HG03378 (cell line): ENCODE data around the gene NDUFB2.
"Not testable (repeated sequence)": the region's sequence is repeated elsewhere in the genome, so short reads cannot be mapped to it uniquely, and the experiment has no call there.

ENCODE experiments used
- ATAC-seq: cut with Tn5 transposase; IDR thresholded peaks from one replicate; pipeline ENCODE4 v1.9.1; 2021; ENCODE audit warnings: mild to moderate bottlenecking, moderate library complexity; ENCODE audit not compliant: unreplicated experiment

The NDUFB2 gene

GRCh38 chr7:140672382-140673062 is 24.0 kb upstream of the NDUFB2 start, which contains the start of gene ADCK2:
Gene ADCK2 (plus strand): TSS chr7:140672945. CDS start chr7:140673331, 386 bp downstream.
- ATAC-seq = peak; percentile 10

GRCh38 chr7:140673063-140673773 is 23.3 kb upstream of the NDUFB2 start:
- ATAC-seq = peak; percentile 33

DNA sequence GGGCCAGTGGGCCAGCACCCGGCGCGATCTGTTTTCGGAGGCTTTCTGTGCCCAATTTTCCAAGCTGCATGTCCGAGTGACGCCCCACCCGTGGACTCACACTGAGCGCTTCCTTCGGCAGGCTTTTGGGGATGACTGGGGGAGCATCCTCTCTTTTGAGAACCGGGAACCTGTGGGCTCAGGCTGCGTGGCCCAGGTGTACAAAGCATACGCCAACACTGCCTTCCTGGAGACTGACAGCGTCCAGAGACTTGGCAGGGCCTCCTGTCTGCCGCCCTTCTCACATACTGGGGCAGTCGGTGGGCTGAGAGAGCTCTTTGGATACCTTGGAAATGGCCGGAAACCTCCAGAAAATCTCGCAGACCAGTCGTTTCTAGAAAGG is 22.7 kb upstream of the NDUFB2 start:
- no peak for ATAC-seq

GRCh38 chr7:140674356-140674800 is 22.1 kb upstream of the NDUFB2 start:
- no peak for ATAC-seq

GRCh38 chr7:140674899-140675701 is 21.4 kb upstream of the NDUFB2 start:
- no peak for ATAC-seq

DNA sequence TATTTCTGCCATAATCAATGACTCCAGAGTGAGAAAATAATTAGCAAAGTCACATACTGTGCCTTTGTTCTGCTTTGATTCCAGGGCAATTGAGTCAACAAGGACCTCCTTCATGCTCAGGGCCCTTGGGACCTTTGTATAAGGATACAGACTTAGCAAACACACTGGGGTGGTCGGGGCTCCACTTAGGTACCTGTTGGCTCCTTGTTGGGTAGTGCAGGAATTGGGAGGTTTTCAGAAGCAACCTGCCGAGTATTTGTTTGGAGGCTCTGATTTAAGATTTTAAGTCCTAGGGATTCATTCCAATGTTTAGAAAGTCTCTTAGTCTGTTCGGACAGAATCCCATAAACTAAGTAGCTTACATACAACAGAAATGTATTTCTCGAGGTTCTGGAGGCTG is 20.8 kb upstream of the NDUFB2 start:
- ATAC-seq = no peak

DNA sequence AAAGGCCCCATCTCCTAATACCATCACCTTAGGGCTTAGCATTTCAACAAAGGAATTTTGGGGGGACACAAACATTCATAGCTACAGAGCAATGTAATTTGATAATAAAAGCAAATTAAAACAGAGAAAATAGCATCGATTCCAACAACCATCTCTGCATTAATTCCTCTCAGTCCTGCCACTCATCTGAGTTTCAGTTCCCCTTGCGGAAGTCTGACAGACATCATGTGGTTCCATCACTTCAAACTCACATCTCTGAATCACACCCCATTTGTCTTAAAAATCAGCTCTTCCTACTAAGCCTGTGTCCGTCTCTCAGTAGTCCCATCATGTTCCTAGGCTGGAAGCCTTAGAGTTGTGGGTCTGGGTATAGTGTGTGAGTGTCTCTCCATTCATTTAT is 20.2 kb upstream of the NDUFB2 start:
- ATAC-seq = peak; percentile 75

- not testable (repeated sequence) for ATAC-seq
Observed at GRCh38 chr7:140676956-140677355, 19.6 kb upstream of the NDUFB2 start.

GRCh38 chr7:140677496-140677895 is 19.0 kb upstream of the NDUFB2 start:
- ATAC-seq = no peak

DNA sequence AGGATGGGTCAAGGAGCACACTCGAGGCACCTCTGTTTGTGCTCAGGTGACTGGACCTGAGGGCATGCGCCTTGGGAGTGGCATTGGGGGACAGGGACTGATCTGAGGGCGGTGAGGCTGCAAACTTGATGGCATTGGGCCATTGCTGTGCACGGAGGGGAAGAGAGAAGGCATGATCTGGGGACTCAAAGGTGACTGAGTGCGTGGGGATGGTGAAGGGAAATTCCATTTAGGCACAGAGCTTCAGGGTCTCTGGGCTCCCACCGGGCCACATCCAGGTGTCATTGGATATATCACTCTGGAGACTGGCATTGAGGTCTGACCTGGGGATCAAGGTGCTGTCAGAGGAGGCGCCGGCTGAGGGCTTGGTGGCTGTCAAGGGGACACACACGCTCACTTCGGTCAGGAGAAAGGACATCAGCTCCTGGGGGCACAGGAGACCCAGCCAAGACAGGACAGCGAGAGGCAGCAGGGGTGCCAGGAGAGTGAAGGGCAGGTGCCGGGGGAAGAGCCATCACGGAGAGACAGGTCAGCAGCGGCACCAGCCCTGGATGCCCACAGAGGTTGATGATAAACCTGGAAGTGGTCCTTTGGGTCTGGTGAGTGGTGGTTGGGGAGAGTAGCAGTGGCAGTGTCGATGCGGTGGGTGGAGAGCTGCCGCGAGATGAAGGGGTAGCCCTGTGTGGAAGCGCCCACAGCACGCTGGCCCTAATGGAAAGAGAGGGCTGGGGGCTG is 18.3 kb upstream of the NDUFB2 start:
- ATAC-seq = no peak

- no peak for ATAC-seq
Observed at GRCh38 chr7:140678816-140679130, 17.7 kb upstream of the NDUFB2 start.

DNA sequence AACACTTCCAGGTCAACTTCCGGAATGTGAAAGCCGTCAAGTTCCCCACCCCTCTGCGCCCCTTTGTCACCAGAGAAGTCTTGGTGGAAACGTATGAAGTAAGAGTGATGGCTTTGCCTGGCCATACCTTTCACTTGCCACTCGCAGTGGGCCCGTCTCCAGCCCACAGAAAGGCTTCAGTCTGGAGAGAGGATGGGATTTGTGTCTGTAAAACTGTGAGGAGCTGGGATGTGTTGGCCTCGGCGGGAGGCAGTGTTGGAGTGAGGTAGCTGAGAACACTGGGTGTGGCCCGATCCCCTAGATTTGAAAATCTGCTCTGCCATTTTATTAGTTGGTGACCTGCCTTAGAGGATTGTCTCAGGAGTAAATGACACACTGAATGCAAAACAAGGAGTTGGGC is 17.3 kb upstream of the NDUFB2 start:
- no peak for ATAC-seq

DNA sequence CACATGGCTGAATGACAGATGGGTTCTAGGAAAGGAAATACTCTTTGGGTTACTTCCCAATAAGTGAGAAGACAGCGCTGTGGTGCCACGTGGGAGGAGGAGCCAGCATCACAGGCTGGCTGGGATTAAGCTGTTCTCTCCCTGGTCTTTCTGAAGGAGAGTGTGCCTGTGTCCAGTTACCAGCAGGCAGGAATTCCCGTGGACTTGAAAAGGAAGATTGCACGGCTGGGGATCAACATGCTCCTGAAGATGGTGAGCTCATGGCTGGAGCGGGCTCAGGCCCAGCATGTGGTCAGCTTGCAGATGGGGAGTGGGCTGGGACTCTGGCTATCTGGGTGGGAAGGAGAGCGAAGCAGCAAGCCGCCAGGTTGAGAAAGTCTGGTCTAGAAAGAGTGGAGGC is 15.6 kb upstream of the NDUFB2 start:
- no peak for ATAC-seq

DNA sequence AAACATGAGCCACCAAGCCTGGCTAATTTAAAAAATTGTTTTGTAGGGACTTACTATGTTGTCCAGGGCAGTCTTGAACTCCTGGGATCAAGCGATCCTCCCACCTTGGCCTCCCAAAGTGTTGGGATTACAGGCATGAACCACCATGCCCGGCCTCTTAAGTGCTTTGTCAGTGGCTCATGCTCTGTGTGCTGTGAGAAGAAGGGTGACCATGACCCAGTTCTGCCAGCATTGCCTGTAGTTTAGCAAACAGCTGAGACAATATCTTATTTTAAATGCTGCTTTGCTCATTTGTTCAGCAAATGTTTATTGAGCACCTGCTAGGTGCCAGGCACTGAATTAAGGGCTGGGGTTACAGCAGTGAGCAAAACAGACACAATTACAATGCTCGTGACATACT is 14.7 kb upstream of the NDUFB2 start:
- no peak for ATAC-seq

- ATAC-seq = no peak
Observed at GRCh38 chr7:140683657-140684056, 12.9 kb upstream of the NDUFB2 start.

DNA sequence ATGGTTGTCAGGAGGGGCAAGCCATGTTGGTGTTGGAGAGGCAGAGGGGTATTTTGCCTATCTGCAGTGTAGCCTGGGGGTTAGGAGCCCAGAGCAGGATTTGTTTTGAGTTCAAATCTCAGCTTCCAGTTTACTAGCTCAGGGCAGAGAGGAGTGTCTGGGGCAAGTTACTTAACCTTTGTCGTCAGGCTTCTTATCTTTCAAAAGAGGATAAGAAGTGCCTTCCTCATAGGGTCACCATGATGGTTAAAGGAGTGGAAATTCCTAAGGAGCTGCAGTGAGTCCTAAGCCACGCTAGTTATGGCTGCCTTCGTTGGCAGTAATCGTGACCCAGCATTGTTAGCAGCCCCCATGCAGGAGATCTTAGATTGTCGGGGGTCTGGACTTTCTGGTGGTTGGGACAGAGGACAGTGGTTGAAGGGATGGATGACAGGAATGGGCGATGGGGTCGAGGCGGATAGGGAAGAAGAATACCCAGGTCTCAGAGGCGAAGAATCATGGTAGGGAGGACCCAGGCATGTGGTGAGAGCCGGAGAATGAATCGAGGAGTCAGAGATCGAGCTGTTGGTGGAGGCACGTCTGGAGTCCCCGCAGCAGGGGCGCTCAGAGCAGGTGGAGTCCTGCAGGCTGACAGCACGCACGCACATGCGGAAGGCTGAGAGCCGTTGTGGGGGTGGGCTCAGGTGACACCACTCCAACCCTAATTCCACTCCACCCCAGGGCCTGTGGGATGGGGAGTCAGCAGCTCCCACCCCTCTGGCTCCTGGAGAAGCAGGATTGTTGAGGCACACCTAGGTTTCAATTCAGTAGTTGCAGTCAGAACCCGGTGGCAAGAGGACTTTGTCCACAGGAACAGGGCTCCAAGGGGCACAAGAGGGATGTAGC is 12.2 kb upstream of the NDUFB2 start:
- ATAC-seq = no peak

DNA sequence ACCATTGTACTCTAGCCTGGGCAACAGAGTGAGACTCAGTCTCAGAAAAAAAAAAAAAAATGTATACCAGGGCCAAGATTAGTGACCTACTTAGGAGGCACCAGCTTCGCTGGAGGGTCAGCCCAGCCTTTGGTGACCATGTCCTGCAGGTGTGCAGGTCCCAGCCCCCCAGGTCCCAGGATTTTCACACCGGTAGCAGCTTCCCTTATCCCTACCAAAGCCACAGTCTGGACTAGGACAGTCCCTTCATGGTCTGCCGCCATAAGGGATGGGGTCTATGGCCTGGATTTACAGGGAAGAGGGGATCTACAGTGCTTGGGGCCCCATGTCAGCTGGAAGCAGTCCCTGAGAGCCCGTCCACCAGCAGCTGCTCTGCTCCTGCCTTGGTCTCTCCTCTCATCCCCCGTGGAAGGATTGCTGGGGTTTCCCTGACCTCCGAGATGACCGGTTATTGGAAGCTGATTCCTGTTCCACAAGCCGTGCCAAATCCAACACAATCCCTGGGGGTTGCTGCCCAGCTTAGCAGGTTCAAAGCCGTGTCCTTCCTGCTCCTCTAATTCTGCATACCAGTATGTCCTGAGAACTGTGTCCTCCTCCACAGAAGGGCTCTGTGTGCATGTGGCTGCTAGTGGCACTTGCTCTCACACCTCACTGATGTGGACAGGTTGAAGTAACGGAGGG is 11.0 kb upstream of the NDUFB2 start:
- no peak for ATAC-seq

DNA sequence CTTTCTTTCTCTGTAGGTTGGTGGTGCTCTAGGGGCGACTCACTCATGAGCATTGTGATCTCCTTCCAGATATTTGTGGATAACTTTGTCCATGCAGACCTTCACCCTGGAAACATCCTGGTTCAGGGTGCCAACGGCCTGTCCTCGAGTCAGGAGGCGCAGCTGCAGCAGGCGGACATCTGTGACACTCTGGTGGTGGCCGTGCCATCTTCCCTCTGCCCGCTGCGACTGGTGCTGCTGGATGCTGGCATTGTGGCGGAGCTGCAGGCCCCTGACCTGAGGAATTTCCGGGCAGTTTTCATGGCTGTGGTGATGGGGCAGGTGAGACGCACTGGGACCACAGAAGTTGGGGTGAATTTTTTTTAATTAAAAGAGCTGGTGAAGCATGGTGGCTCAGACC is 9.6 kb upstream of the NDUFB2 start:
- ATAC-seq = no peak

DNA sequence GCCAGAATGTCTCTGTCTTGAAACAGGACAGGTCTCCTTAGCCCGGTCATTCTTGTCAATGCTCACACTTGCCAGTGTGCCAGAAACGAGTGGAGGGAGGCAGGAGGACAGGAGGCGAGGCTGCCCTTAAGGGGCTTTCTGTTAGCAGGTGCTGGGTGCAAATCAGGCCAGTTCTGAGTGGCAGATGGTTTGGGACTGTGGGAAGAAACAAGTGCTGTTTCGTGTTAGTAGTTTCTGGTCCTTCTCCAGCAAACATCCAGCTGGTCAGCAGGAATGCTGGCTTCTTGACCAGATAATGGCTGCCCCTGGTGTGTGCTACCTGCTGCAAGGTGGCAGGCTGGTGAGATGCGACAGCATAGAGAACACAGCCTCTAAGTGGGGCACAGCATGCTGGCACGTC is 8.2 kb upstream of the NDUFB2 start:
- ATAC-seq = no peak
